HG03064 (cell line): ENCODE measurements around the gene ZNF566.

Experiments
- ATAC-seq: cut with Tn5 transposase; IDR thresholded peaks from one replicate; pipeline ENCODE4 v1.9.1; 2021; ENCODE audit warnings: low read depth; ENCODE audit not compliant: unreplicated experiment

Gene ZNF566

DNA sequence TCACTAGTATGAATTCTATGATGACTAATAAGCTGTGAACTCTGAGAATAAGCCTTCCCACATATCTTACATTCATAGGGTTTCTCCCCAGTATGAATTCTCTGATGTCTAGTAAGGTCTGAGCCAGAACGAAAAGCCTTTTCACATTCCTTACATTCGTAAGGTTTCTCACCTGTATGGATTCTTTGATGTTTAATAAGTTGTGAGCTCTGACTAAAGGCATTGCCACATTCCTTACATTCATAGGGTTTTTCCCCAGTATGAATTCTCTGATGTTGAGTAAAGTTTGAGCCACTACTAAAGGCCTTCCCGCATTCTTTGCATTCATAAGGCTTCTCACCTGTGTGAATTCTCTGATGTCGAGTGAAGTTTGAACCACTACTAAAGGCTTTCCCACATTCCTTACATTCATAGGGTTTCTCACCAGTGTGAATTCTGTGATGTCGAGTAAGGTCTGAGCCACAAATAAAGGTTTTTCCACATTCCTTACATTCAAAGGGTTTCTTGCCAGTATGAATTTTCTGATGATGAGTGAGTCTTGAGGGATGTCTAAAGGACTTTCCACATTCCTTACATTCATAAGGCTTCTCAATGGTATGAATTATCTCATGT is 40.2 kb downstream of the ZNF566 start:
- no peak for ATAC-seq

DNA sequence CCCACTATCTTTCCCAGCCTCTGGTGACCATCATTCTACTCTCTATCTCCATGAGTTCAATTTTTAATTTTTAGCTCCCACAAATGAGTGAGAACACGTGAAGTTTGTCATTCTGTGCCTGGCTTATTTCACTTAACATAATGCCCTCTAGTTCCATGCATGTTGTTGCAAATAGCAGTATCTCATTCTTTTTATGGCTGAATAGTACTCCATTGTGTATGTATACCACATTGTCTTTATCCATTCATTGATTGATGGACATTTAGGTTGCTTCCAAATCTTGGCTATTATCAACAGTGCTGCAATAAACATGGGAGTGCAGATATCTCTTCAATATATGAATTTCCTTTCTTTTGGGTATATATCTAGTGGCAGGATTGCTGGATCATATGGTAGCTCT is 48.0 kb downstream of the ZNF566 start:
- no peak for ATAC-seq

GRCh38 chr19:36436531-36436930 is 52.8 kb downstream of the ZNF566 start:
- no peak for ATAC-seq

GRCh38 chr19:36423925-36424324 is 65.4 kb downstream of the ZNF566 start:
- no peak for ATAC-seq

DNA sequence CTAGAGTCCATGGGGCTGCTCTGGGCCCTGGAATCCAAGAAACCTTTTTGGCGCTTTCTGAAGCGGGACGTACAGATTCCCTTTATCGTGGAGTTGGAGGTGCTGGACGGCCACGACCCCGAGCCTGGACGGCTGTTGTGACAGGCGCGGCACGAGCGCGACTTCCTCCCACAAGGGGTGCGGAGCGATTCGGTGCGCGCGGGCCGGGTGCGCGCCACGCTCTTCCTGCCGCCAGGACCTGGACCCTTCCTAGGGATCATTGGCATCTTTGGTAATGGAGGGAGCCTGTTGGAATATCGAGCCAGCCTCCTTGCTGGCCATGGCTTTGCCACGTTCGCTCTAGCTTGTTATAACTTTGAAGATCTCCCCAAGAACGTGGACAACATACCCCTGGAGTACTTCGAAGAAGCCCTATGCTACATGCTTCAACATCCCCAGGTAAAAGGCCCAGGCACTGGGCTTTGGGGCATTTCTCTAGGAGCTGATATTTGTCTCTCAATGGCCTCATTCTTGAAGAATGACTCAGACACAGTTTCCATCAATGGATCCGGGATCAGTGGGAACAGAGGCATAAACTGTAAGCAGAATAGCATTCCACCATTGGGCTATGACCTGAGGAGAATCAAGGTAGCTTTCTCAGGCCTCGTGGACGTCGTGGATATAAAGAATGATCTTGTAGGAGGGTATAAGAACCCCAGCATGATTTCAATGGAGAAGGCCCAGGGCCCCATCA is 67.4 kb downstream of the ZNF566 start:
- ATAC-seq: no peak

- ATAC-seq: no peak
Observed at GRCh38 chr19:36420961-36421748, 68.2 kb downstream of the ZNF566 start.

DNA sequence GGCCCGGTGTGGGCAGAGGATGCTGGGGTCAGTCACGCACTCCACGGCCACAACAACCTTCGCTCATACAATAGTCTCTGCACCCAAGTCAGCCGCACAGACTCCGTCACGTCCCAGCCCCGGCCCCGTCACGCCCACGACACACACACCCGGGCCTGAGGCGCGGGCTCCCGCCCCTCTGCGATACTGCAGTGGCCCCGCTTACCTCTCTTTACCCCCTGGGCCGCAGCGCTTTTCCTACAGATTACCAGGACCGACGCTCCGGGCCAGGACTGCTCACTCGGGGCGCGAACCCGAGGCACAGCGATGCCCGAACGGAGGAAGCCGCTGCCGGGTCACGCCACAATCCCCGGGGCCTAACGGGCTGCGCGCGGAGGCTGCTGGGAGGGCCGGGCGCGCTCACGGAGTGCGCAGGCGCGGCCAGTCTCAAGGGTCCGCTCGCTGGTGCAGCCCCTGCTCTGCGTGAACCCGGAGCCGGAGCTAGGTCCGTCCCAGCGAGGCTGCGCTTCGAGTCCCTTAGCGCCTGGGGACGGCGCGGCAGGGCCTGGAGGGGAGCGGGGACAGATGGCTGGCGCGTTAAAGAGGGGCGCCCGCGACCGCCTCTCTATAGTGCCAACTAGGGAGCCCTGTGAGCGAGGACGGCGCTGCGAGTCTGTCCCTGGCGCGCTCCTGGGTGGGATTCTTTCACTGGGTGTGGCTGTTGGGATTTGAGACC is 70.9 kb downstream of the ZNF566 start, which contains the start of gene ZFP82:
Gene ZFP82 (minus strand): TSS at position 358 of the 715 bp plus-strand sequence. CDS start 8,855 bp downstream, outside the sequence.
- ATAC-seq: peak; percentile 90

DNA sequence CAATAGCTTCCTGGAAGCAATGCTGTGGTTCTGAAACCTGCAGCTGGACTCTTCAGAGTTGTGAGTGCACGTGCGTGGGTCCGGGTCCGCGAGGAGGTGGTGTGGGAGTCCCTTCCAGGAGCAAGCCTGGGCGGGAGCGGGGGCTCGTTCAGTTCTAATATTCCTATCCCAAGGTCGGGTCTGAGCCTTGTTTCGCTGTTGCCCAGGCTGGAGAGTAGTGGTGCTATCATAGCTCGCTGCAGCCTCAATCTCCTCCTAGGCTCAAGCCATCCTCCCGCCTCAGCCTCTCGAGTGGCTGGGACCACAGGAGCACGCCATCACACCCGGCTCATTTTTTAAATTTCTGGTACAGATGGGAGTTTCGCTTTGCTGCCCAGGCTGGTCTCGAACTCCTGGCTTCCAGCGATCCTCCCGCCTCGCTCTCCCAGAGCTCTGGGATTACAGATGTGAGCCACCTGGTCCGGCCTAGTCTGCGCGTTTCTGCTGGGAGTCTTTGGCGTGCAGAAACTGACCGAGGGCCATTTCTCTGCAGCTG is 71.5 kb downstream of the ZNF566 start:
- ATAC-seq: no peak

GRCh38 chr19:36409841-36410240 is 79.5 kb downstream of the ZNF566 start:
- no peak for ATAC-seq

DNA sequence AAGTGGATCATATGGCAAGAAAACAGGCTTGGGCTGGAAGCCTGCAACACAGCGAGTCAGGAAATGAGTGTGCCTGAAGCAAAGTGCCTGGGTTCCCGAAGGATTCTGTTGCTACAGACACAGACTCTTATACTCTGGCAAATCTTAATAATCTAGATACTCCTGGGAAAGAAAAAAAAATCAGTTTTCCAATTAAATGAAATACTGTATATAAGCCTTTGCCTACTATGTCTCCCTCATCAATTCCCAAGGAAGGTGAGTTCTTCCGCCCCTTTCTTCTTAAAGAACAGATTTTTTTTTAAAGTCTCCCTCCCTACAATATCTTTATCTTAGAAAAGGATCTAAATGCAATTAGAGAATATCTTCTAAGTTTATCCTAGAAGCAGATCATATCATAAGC is 81.3 kb downstream of the ZNF566 start:
- ATAC-seq: no peak

GRCh38 chr19:36404498-36404897 is 84.9 kb downstream of the ZNF566 start:
- ATAC-seq: no peak

- no peak for ATAC-seq
Observed at GRCh38 chr19:36401475-36401874, 87.9 kb downstream of the ZNF566 start.

- no peak for ATAC-seq
Observed at GRCh38 chr19:36398571-36398970, 90.8 kb downstream of the ZNF566 start.
